C4-2B (cell line): Measurements from ENCODE around the gene MAPK7.

Source experiments
- H3K27ac ChIP-seq: fragments of 450-650 bp; 2 replicates; pipeline ENCODE4 v1.5.1; 2017
- ZFX ChIP-seq: fragments of 450-650 bp; IDR thresholded peaks from 2 replicates; pipeline ENCODE4 v1.6.1; 2017
- TF ChIP-seq, protein P1 (sequence below): fragments of 450-650 bp; conservative IDR thresholded peaks from 2 replicates; pipeline ENCODE4 v1.5.1; 2017; ENCODE audit warnings: mild to moderate bottlenecking

MAPK7 gene

GRCh38 chr17:19399750-19400450, 21.6 kb downstream of the MAPK7 start:
- no peak for TF ChIP-seq ZFX
- no peak overlapping the region for H3K27ac ChIP-seq

GRCh38 chr17:19401321-19402010, 23.2 kb downstream of the MAPK7 start:
- peak overlapping the region; percentile 20; the same call in 1 of the 2 replicates for H3K27ac ChIP-seq
- TF ChIP-seq, protein P1, sequence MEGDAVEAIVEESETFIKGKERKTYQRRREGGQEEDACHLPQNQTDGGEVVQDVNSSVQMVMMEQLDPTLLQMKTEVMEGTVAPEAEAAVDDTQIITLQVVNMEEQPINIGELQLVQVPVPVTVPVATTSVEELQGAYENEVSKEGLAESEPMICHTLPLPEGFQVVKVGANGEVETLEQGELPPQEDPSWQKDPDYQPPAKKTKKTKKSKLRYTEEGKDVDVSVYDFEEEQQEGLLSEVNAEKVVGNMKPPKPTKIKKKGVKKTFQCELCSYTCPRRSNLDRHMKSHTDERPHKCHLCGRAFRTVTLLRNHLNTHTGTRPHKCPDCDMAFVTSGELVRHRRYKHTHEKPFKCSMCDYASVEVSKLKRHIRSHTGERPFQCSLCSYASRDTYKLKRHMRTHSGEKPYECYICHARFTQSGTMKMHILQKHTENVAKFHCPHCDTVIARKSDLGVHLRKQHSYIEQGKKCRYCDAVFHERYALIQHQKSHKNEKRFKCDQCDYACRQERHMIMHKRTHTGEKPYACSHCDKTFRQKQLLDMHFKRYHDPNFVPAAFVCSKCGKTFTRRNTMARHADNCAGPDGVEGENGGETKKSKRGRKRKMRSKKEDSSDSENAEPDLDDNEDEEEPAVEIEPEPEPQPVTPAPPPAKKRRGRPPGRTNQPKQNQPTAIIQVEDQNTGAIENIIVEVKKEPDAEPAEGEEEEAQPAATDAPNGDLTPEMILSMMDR = no peak
- TF ChIP-seq ZFX = no peak

DNA sequence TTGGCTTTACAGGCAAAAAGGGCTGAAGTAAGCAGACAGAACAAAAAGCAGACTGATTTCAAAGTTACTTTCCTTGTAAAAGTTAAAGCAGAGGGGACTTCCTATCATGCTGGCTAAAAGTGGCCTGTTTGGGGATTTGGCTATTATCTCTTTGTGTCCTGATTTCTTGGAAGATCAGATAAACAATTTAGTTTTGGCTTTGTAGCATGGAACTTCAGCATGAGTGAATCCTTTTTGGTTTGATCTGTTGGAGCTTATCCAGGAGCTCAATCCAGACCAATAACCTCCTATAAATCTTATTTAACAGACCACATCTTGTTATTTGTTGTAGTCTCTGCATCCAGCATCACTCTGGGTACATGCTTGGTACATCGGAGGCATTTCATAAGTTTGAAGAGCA, 23.9 kb downstream of the MAPK7 start:
- TF ChIP-seq, protein P1 = no peak
- TF ChIP-seq ZFX = no peak
- H3K27ac ChIP-seq = no peak overlapping the region; the same call in 1 of the 2 replicates

DNA sequence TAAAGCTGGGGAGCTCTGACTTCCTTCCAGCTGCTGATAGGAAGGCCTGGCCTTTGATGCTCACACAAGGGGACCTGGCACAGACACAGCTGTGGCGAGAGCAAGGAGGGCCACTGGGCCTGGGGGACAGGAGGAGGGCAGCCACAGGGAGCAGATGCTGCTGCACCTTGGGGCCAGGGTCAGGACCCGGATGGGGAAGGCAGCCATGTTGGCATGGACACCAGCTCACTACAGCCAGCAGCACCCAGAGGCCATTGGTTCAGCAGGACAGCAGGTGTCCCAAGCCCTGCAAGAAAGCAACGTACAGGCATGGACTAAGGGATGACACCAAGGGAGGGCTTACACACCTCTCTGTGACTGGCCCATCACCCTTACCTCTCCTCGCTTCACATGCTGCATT, 24.7 kb downstream of the MAPK7 start:
- TF ChIP-seq, protein P1 = no peak
- no peak for TF ChIP-seq ZFX
- peak overlapping the region; percentile 2; the same call in 1 of the 2 replicates for H3K27ac ChIP-seq

DNA sequence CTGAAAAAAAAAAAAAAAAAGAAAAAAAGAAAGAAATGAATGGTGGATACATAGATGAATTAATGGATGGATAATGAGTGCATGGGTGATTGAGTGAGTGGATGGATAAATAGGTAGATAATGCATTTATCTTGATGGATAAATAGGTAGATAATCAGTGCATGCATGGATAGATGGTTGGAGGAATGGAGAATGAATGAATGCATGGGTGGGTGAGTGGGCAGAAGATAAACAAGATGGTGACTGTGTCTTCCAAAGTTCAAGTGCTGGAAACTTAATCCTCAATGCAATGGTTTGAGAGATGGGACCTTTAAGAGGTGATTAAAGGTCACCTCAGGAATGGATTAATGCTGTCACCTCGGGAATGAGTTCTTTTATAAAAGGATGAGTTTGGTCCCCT, 26.0 kb downstream of the MAPK7 start:
- no peak overlapping the region for H3K27ac ChIP-seq
- TF ChIP-seq, protein P1 = no peak
- TF ChIP-seq ZFX = no peak

DNA sequence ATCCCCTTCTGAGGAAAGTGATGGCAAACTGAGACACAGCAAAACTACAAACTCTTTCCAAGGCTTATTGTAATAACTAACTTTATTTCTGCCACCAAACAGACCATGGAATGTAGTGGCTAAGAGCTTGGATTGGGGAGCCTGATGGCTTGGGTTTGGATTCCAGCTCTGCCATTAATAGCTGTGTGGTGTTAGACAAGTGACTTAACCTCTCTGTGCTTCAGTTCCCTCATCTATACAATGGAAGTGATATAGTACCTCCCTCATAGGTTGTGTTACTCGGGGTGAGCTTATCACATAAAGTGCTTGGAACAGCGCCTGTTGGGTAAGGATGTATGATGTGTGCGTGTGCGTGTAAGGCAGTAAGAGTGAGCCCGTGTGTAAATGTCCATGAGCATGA, 26.8 kb downstream of the MAPK7 start:
- no peak for TF ChIP-seq ZFX
- TF ChIP-seq, protein P1 = no peak
- no peak overlapping the region for H3K27ac ChIP-seq

DNA sequence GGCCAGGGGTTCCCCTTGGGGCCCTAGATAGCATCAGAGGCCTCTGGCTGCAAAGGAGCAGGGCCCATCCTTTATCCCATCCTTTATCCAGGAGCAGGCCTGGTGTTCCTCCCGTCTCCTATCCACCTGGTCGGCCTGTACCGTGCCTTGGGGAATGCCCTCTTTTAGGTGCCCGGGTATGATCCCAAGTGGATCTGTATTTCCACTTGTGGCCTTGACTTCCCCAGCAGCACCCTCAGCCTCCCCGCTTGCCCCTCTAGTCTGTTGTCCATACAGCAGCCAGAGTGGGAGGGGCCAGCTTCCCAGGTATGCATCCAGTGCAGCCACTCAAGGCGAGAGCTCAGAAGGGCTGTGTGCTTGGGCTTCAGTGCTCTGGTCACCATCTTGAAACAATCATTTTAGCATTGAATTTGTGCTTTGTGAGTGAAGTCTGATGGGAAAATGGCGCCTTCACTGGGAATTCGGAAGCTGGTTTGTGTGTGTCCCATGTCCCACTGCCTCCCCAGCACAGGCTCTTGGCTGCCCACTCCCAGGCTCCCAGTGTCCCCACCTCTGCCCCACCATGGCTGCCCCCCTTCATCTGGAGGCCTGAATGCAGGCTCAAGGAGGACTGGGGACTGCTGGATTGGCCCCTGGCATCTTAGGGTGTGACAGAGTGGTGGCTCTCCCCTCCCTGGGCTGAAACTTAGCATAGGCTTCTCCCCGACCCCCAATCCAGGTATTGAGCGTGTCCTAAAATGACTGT, 29.5 kb downstream of the MAPK7 start:
- TF ChIP-seq, protein P1 = no peak
- no peak for TF ChIP-seq ZFX
- no peak overlapping the region for H3K27ac ChIP-seq
